ENCODE results near the gene KIF12. TPM values are rescaled to one million over a fixed set of nuclear protein-coding genes. Genes with fewer than 3 reads are reported as not detected.

Gene KIF12
- total RNA-seq, 1 donor from 2014 or later: not detected

DNA sequence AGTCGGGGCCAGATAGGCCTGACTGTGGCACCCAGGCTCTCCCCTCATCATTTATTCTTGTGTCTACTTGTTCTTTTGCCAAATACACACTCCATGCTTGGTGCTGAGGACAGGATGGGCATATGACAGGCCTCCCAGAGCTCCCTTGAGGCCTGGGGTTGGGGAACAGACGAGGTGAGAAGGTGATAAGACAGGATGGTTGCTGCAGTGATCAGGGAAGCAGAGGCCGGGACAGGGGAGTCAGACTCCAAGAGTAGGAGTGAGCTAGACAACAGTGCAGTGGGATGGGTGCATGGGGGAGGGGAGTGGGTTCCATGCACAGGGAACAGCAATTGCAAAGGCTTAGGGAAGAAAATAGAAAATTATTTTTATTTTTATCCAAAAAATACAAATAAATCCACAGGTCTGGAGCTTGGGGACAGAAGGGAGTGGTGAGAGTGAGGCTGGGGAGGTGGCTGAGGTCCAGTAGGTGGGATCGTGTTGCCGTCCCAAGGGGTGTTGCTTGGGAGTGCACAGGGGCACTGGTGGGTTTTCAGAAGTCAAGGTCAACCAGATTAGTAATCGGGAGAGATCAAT, 17.6 kb downstream of the KIF12 start:
- Mint-ChIP-seq H3K36me3 (ENCODE audit: low read depth) (no peaks in the 10 kb centered on the region), H3K4me1 (peaks cover 3% of the 10 kb centered on the region), H3K4me3 (no peak overlapping the region), H3K9me3 (no peaks in the 10 kb centered on the region), H3K27me3 (ENCODE audit: low read depth) (peaks cover 5% of the 10 kb centered on the region), H3K27ac (ENCODE audit: unreplicated experiment) (no peak overlapping the region)
- no peak for TF ChIP-seq CTCF (conservative IDR thresholded peaks at IDR 0.05)
- no peak for DNase-seq (ENCODE audit: low read depth, low spot score)

DNA sequence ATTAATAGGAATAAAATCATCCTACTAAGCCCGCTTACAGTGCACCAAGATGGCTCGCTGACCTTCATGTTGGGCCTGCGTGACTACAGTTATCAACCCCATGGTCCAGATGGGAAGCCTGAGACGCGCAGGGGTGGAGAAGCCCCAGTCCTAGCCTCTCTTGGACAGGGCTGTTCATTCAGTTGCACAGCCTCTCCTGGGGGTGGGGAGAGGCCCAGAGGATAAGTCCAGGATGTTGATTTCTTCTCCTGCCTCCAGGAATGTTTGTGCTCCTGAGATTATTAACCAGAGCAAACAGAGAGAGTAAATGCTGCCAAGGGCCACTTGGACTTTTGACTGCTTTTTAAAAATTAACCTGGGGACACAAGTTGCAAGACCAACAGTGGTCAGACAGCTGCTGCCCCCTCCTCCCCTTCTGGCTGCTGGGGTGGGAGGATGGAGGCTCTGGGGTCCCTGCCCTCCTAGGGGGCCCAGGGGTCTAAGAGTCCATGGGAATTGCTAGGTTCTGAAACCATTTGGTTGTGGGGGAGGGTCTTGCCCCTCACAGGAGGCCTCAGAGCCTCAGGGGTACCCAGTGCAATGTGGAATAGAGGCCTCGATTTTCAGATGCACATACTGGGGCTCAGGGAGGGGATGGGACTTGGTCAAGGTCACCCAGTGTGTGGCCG, 18.2 kb downstream of the KIF12 start:
- no peak for DNase-seq (ENCODE audit: low read depth, low spot score)
- Mint-ChIP-seq H3K36me3 (ENCODE audit: low read depth) (no peaks in the 10 kb centered on the region), H3K9me3 (no peaks in the 10 kb centered on the region), H3K27ac (ENCODE audit: unreplicated experiment) (peak overlapping the region; percentile 67), H3K4me1 (peaks cover 3% of the 10 kb centered on the region), H3K4me3 (no peak overlapping the region), H3K27me3 (ENCODE audit: low read depth) (peaks cover 8% of the 10 kb centered on the region)
- no peak for TF ChIP-seq CTCF (conservative IDR thresholded peaks at IDR 0.05)

GRCh38 chr9:114080195-114080772, 18.8 kb downstream of the KIF12 start:
- H3K4me1 Mint-ChIP-seq: peaks cover 3% of the 10 kb centered on the region
- H3K36me3 Mint-ChIP-seq (ENCODE audit: low read depth): no peaks in the 10 kb centered on the region
- peaks cover 14% of the 10 kb centered on the region for H3K27me3 Mint-ChIP-seq (ENCODE audit: low read depth)
- no peak for TF ChIP-seq CTCF (conservative IDR thresholded peaks at IDR 0.05)
- H3K27ac Mint-ChIP-seq (ENCODE audit: unreplicated experiment): no peak overlapping the region
- no peak overlapping the region for H3K4me3 Mint-ChIP-seq
- H3K9me3 Mint-ChIP-seq: no peaks in the 10 kb centered on the region
- no peak for DNase-seq (ENCODE audit: low read depth, low spot score)

GRCh38 chr9:114078781-114079156, 20.3 kb downstream of the KIF12 start:
- no peak for TF ChIP-seq CTCF (conservative IDR thresholded peaks at IDR 0.05)
- Mint-ChIP-seq H3K9me3 (no peaks in the 10 kb centered on the region), H3K27ac (ENCODE audit: unreplicated experiment) (no peak overlapping the region), H3K27me3 (ENCODE audit: low read depth) (peaks cover 29% of the 10 kb centered on the region), H3K4me3 (no peak overlapping the region), H3K4me1 (peaks cover 3% of the 10 kb centered on the region), H3K36me3 (ENCODE audit: low read depth) (no peaks in the 10 kb centered on the region)
- no peak for DNase-seq (ENCODE audit: low read depth, low spot score)

- Mint-ChIP-seq H3K9me3 (no peaks in the 10 kb centered on the region), H3K36me3 (ENCODE audit: low read depth) (no peaks in the 10 kb centered on the region), H3K4me3 (no peak within 1 kb of the TSS), H3K4me1 (peaks cover 3% of the 10 kb centered on the region), H3K27me3 (ENCODE audit: low read depth) (peaks cover 30% of the 10 kb centered on the region), H3K27ac (ENCODE audit: unreplicated experiment) (peak within 1 kb of the TSS; percentile 89)
- no peak for TF ChIP-seq CTCF (conservative IDR thresholded peaks at IDR 0.05)
- no peak for DNase-seq (ENCODE audit: low read depth, low spot score)
Observed at GRCh38 chr9:114078021-114078780, 20.9 kb downstream of the KIF12 start, which contains the start of gene AMBP. TSS of gene AMBP (minus strand) at chr9:114078300. CDS start at chr9:114078209, 91 bp downstream.

All from neural crest cell (in vitro differentiated cells).